DMS114 treated with DMSO at 0.1 percent for 48 hours (cell line): ENCODE results near the gene RNLS.

Experiments
- DNase-seq: peaks from one replicate; lab custom pipeline; 2025; ENCODE audit not compliant: unreplicated experiment; lab: John Stamatoyannopoulos, UW

The RNLS gene

DNA sequence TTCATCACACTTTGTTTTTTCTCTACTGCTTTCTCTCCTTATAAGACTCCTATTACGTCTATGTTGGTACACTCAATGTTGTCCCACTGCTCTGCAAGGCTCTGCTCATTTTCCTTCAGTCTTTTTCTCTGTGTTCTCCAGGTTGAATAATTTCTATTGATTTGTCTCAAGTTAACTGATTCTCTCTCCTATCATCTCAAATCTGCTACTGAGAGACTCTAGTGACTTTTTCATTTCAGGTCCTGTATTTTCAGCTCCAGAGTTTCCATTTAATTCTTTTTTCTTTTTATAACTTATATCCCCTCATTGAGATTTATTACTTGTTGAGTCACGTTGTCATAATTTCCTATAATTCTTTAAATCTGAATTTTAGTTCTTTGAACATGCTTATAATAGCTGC, 100.9 kb downstream of the RNLS start:
- no peak for DNase-seq

DNA sequence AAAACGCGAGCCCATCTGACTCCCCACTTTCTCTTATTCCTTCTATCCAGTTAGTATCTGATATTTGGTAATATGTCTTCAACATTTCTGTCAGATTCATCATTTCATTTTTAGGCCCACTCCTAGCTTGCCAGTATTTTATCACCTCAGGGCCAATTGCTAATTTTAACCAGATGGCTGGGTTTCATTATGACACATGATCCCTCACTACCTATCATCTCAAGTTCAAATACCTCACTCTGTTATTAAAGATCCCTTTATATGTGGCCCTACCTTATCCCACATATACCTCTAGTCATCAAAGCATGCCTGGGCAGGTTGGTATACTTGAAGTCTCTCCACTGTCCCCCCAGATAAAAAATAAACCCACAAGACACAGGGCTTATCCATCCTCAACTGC, 104.9 kb downstream of the RNLS start:
- DNase-seq = no peak

DNA sequence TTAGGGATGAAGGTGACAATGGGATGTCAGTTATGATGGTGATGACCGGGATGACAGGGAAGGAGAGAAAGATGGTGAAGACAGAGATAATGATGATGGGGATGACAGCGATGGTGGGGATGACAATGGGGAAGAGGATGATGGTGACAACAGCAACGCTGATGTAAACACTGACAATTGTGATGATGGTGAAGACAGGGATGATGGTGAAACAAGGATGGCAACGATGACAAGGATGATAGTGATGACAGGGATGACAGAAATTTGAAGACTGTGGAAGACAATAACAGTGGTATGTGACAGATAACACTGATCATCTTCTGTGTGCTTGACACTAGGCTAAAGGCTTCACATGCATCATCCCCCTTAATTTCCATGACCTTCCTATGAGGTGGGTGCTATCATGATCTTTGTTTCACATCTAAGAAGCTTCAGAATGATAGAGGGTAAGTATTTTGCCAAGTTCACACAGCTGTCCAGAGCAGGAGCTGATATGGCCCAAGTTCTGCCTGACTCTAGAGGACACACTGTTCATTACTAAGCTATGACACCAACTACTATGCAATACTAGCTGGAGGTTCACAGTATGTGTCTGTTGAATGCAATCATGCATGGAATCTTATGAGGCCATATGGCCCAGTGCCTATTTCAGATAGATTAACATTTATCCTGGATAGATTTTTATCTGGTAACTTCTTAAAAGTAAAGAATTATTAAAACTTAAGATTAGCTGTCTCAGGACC, 105.6 kb downstream of the RNLS start:
- DNase-seq = no peak

DNA sequence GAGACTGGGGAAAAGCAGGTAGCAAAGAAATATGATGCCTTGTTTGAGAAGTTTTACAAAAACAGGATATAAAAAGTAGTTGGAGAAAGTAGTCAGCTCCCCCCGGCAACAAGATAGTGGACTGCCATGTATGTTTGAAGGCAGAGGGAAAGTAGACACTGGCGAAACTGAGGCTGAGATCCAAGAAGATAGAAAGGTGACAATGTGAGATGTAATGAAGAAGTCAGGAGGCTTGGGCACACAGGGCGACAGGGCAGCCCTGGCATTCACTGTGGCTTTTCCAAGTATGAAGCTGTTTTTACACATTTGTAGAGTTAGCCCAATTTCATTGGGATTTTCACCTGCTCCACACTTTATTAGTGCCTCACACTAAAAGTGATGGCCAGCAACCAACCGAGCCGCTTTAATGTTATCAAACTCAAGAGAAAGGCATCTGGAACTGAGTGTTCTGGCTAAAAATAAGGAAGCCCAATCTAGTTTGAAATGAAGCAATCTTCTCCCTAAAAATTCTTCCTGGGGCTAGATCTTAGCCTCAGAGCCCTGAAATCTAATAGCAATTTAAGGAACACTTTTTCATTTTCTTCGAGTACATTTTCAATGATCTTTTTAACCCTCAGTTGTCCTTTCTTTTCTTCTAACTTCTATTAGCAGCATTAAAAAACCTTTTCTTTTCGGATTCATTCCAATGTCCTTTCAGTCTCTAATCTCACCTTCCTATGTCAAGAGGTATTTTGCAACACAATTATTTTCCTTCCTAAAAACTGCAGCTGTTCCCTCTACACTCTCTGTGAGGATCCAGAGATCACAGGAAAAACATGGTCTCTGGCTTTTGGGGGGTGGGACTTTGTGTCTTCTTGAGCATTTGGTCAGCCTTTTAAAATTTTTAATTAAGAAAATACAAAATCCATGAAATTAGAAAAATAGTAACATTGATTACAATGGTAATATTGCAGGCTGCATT, 108.0 kb downstream of the RNLS start:
- DNase-seq = no peak

DNA sequence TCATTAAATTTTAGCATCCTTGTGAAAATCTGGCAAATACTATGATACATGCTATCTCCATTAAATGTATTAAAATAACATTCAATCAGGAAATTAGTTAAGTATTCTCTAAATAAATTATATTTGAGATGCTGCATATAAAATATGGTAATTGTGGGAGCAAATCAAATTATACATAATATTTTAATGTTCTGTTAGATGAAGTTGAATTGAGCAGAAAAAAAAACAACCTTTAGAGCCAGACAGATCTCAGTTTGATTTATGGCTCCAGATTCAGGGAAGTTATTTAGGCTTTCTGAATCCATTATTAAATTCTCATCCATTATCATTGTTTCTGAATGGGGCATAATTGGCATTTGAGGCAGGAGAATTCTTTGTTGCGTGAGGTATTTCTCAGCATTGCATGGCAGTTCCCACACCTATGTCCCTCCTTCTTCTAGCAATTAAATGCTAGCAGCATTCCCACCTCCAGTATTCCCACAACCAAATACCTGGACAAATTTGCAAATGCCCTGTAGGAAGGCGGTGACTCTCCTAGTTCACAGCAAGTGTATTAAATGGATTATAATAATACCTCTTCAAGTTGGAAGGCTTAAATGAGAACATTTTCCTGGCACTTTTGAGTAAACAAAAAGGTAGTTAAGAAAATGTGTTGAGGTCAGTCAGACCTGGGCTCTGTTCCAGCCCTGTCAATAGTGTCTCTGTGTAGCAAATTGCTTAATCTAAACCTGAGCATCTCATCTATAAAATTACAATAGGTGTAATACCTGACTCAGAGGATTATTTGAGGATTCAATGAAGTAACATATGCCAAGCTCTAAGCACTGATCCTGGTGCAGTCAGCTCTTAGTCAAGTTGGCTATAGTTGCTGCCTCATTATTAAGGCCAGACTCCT, 108.9 kb downstream of the RNLS start:
- no peak for DNase-seq

DNA sequence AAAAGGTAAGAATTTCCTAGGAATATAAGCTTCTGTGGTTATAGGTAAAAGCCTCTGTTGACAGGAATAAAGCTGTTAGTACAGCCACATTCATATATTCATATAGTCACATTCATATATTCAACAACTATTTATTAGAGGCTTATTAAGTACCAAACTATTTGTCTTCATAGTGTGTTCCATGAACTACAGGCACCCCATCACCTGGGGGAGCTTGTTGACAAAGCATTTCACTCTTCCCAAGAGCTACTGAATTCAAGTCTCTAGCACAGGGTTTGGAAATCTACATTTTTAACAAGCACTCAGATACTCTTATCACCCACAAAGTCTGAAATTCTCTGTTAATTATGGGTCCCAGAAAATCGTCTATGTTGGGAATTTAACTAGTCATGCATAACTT, 110.6 kb downstream of the RNLS start:
- DNase-seq = no peak

DNA sequence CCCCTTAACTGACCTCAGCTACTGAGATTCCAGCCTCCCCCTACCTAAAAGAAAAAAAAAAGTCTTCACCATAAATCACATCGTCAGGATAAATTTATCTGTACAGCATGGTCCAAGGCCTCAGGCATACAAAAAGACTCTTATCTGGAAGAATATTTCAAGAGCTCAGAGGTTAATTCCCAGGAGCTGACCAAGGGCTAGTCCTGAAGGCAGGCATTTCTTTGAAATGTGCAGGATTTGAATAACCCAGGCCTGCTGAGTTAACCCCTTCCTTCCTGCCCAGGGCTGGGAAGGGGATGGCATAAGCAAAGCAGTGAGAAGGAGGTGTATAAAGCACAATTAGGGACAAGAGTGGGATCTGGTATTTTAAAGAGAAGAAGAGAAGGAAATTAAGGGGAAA, 111.2 kb downstream of the RNLS start:
- no peak for DNase-seq

DNA sequence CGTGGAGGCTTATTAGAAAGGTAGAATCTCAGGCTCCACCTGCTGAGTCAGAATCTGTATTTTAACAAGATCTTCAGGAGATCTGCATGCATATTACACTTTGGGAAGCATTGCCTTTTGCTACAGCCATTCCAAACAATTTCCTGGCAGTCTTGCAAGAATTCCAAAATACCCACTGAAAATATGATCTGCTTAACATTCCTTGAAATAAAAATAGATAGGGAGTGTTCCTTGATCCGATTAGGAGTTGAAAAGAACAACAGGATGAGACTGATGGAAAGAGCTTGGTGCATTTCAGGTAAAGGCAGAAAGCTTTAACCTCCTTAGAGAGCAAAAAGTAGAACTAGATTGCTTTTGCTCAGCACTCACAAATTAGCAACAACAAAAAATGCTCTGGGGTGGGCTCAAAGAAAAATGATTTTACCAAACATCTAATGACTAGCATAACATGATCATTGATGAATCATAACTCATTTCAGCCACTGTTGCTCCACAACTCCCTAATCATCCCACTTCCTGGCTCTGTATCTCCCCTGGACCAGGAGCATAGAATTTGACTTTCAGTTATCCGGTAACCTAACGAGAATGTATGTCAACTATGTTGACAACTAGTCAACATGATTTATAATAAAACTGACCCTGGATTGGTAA, 115.2 kb downstream of the RNLS start:
- no peak for DNase-seq

DNA sequence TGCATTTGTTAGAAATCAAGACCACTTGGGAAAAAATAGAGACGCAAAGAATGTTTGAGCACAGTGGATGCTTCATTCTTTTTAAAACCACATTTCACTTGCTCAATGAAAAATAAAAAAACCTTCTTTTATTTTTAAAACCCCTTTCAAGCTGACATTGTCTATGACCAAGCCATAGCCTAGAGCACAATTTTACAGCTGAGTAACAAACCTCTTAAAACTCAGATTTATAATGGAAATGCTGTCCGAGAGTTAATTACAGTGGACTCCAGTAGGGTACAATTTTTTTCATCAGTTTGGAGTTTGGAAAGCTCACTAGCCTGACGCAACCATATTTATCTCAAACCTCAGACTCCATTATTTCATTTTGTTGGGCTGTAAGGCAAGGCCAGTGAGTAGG, 116.3 kb downstream of the RNLS start:
- DNase-seq = no peak

DNA sequence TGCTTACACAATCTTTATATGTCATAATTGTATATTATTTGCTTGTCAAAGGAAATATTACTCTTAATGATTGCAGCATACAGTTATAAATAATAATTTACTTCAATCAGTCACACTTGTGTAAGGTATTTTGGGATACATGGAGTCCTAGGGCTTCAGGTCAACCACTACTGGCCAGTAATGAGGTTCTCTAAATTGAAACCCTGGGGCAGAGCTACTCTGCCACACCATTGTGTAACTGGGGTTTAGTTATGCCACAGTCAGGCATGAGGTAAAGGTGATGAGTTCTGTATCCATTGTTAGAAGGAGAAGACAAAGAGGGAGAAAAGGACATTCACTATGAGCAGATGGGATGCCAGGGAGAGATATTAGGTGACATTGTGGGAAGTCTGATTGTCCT, 117.4 kb downstream of the RNLS start:
- no peak for DNase-seq

DNA sequence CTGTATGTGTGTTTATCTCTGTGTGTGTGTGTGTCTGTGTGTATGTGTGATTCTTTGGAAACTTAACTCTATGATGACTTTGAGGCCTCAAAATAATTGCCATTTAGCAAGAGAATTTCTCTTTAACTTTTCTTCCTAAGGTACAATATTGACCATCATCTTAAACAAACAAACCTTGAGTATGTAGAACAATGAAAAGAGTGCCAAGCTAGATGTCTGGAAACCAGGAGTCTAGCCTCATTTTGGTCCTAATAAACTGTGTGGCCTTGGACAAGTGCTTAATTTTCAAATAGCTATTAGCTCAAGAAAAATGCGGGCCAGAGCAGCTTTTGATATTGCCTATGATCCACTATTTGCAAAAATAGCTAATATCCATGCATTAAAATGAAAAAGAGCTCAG, 119.3 kb downstream of the RNLS start:
- DNase-seq = no peak

DNA sequence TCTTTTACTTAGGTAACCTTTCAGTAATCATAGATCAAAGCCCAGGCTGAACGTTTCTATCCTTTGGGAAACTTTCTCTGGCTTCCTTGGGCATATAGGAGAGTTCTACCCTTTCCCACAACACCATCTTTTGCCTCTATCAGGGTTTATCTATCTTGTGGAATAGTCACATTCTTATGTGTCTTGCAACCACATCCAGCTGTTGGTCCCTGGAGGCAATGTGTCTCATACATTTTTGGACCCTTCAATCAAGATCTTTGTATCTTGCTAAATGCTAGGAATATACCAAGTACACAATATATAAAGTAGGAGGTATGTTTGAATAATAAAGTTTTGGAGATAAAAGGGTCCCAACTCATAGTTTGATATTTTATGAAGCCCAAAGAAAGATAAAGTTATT, 121.7 kb downstream of the RNLS start:
- DNase-seq = no peak

DNA sequence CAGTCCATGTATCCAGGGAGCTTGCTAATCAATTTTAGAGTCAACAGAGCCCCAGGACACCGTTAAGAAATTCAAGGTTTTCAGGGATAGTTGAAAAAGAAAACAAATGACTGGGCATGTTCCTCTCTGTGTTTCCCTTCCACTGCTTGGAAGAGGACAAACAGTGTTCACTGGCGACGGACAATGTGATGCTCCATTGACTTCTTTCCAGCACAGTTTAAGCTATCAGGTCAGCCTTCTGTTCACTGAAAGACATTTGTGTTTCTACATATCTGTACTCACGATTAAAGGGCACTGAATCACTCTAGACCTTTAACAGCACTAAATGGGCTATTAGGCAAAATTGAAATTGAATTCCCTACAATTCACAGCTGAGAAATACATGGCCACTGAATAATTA, 123.6 kb downstream of the RNLS start:
- no peak for DNase-seq

DNA sequence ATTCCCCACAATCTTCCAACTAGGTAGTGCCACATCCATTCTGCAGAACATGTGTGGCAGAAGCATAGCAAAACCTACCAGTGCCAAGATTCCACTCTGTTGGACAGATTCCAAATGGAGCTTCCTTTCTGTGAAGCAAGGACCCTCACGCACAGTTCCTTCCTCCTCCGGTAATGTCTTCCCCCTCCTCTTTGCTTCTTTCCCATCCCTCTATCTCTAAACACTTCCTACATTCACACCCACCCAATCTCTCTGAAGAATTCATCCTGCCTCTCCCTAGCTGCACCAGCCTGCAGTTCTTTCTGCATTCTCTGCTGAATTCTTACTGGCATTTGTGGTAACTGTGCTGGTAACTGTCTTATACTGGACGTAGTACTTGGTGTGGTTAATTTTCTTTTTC, 124.9 kb downstream of the RNLS start:
- no peak for DNase-seq

DNA sequence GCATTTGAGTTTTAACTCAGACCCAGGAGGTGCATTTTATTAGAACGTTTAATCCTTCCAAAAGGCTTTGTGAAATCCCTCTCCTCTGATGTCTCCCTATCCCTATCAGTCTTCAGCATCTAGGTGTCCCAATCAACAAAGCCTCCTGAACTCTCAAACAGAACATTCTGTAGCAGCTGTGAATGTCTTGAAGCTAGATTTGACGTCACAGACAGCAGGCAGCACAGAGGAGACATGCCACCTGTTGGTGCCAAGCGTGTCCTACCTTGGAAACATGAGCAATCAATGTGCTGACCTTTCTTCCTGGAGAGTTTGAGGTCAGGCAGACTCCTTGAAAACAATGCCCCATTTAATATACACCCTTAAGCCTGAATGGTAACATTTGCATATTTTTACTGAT, 125.5 kb downstream of the RNLS start:
- DNase-seq = no peak

DNA sequence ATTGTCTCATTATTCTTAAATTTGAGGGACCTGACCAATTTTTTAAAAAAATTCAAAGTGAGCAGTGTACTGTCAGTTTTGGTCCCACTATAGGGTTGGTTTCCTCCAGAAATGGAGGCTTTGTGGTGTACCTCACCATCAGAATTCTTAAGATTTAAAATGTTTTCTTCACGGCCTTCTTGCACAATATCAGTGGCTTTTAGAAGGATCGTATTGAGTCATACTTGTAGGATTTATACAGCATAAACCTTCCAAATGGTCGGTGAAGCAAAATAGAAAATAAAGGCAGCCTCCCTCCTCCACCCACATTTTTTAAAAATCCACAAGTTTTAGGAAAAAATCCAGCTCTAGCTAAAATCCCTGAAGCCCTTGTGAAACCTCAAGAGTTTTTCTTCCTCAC, 126.4 kb downstream of the RNLS start:
- no peak for DNase-seq

DNA sequence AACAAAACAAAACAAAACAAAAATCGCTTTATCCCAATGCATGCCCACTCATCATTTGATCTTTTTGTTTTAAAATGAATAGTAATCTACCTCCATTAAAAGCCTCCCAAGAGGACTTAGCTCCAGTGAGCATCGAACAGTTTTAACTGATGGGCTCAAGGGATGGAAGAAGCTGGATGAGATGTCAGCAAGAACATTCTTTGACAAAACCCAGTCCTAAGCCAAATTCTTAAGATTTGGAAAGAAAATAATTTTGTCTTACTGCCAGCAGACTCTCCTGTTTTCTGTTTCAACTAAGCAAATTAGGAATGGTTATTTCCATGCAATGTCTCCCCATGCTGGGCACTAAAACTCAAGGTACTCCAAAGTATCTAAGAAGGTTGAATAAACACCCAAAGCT, 127.3 kb downstream of the RNLS start:
- DNase-seq = no peak

DNA sequence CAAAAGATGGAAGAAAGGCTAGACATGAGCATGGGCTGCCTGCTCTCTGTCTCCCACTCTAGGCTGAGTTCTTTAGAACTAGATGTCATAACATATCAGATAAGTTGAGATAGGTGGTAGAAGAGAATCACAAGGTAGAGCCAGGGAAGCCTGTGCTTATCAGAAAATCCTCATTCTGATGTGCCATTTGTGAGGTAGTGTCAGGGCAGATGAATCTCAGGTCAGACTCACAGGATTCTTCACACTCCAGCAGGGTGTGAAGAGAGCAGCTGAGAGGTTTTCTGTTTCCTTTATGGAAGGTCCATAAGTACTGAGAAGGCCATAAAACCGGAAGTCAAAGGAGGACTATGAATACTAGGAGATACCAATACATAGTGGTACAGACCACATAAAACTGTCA, 132.9 kb downstream of the RNLS start:
- no peak for DNase-seq

DNA sequence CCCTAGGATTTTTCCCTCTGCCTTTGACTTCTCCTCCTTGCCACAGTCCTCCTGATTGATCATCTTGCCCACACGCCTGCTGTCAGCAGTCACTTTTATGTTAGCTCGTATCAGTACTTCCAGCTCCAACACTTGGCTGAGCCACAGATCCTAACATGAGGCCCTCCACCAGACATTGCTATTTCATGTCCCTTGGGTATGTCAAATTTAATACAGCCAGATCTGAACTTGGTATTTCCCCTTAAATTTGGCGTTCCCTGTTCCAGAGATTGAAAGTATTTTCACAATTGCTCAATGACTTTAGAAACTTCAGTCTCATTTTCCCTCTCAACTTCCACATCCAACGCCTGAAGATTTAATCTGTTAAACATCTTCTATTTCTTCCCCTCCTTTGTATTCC, 140.4 kb downstream of the RNLS start:
- DNase-seq = no peak

DNA sequence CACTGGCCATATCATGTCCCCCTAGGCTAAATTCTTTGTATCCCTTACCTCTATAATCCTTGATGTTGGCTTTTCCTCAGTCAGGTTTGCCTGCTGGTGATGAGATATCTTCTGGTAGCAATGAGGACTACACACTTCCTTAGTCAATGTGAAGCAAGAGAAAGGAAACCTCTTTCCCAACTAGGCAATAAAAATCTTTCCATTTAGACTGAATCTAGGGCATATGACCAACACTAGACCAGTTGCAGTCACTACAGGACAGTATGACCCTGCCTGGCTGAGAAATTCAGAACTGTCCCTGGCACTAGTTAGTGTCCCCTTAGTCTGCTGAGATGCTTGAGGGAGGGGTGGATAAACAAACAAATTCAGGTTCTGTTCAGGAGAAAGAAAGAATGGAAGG, 142.6 kb downstream of the RNLS start:
- no peak for DNase-seq

DNA sequence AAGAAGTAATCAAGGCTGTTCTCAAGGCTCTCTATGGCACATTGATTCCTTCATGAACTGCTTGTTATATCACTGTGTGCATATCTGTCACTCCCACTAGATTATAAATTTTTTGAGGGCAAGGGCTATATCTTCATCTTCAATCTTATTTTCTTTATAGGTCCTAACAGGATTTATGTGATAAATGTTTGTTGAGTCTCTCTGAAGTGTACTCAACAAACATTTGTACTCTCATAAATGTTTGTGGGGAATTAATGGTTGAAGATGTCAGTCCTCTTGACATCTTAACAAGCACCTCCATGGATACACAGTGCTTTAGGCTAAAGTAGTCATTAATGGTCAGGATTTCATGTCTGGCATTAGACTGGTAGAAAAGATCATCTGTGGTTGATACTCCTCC, 143.2 kb downstream of the RNLS start:
- no peak for DNase-seq
